Astrocyte (in vitro differentiated cells and primary cell): ENCODE measurements around the gene PTPN4.

Experiments used
- EZH2 ChIP-seq: IDR thresholded peaks from 2 replicates; pipeline ENCODE4 v1.6.1; 2012; ENCODE audit warnings: mild to moderate bottlenecking, low read length, inconsistent platforms; ENCODE audit not compliant: insufficient read depth
- TF ChIP-seq, protein P1 (sequence below): IDR thresholded peaks from 2 replicates; pipeline ENCODE4 v1.5.1; 2011; ENCODE audit warnings: low read depth, mild to moderate bottlenecking, inconsistent platforms, low read length, moderate library complexity; ENCODE audit not compliant: insufficient read depth

DNA sequence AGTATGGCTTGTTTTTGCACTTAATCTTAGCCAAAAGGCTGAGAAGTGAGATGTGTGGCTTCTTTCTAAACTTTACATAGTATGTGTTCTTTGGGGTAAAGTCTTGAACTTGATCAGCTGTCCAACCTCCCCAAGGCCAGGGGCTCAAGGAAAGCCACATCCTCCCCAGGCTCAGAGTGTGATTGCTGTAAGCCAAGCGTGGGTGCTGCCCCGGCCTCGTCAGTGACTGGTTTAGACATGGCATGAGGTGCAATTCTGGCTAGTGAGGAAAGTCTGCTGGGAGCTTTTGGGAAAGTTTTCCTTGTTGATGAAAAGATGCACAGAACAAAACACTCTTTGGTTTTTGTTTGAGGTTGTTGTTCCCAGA is 40.5 kb upstream of the PTPN4 start:
- TF ChIP-seq, protein P1, sequence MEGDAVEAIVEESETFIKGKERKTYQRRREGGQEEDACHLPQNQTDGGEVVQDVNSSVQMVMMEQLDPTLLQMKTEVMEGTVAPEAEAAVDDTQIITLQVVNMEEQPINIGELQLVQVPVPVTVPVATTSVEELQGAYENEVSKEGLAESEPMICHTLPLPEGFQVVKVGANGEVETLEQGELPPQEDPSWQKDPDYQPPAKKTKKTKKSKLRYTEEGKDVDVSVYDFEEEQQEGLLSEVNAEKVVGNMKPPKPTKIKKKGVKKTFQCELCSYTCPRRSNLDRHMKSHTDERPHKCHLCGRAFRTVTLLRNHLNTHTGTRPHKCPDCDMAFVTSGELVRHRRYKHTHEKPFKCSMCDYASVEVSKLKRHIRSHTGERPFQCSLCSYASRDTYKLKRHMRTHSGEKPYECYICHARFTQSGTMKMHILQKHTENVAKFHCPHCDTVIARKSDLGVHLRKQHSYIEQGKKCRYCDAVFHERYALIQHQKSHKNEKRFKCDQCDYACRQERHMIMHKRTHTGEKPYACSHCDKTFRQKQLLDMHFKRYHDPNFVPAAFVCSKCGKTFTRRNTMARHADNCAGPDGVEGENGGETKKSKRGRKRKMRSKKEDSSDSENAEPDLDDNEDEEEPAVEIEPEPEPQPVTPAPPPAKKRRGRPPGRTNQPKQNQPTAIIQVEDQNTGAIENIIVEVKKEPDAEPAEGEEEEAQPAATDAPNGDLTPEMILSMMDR = no peak
- TF ChIP-seq EZH2 = no peak
